ENCODE measurements around the gene SNRNP40. TPM values are rescaled to one million over a fixed set of nuclear protein-coding genes. Genes with fewer than 3 reads are reported as not detected.
"Not testable (repeated sequence)": the region's sequence is repeated elsewhere in the genome, so short reads cannot be mapped to it uniquely, and the experiment has no call there.

SNRNP40 gene
- total and polyA plus RNA-seq, 10 of the 15 experiments (the other 5 are each of a cell fraction or from before 2014, with no cell fraction given): 34.9 to 212 (median 115) TPM

GRCh38 chr1:31282426-31282825 is 14.2 kb downstream of the SNRNP40 start:
- RAD21 ChIA-PET (ENCODE audit: unreplicated experiment); in situ Hi-C loops (cut with MboI); POLR2A ChIA-PET; H3K9me3 ChIP-seq (replicated peaks; ENCODE audit: control insufficient read depth, insufficient read depth, low read length); H3K27me3 ChIP-seq (replicated peaks in 1 of 2; ENCODE audit: control insufficient read depth in 2 of 2, insufficient read depth in 2 of 2, low read length in 1 of 2); DNase-seq (ENCODE audit: low read depth, low spot score); SMC1A ChIA-PET (ENCODE audit: uncharacterized antibody, unreplicated experiment); intact Hi-C loops (cut with micrococcal nuclease; ENCODE audit: unreplicated experiment); H2AFZ ChIP-seq (ENCODE audit: control insufficient read depth, low read depth, low read length); FAIRE-seq; H3K9ac ChIP-seq (ENCODE audit: control insufficient read depth, insufficient read depth, low read length); BruUV-seq (replicated peaks); H3K79me2 ChIP-seq (ENCODE audit: control insufficient read depth, insufficient read depth, low read length); ATAC-seq; H3K4me3 ChIP-seq; H4K20me1 ChIP-seq (ENCODE audit: control insufficient read depth, insufficient read depth); CTCF ChIA-PET; H3K27ac ChIP-seq (ENCODE audit: control insufficient read depth, insufficient read depth); H3K4me1 ChIP-seq (ENCODE audit: control insufficient read depth, insufficient read depth, low read length); H3K4me2 ChIP-seq (ENCODE audit: control insufficient read depth, insufficient read depth): not testable (repeated sequence)
- 95% methylated on average over 9 of the region's 9 CpGs for WGBS (ENCODE audit: insufficient coverage, insufficient replicate concordance, low lambda C conversion rate, missing lambda C conversion rate)
- H3K36me3 ChIP-seq (ENCODE audit: control insufficient read depth in 2 of 2, insufficient read depth in 2 of 2, low read length in 1 of 2): peaks cover 2 to 15% of the 10 kb centered on the region in 2 experiments; a peak in 3 of 4 replicates

DNA sequence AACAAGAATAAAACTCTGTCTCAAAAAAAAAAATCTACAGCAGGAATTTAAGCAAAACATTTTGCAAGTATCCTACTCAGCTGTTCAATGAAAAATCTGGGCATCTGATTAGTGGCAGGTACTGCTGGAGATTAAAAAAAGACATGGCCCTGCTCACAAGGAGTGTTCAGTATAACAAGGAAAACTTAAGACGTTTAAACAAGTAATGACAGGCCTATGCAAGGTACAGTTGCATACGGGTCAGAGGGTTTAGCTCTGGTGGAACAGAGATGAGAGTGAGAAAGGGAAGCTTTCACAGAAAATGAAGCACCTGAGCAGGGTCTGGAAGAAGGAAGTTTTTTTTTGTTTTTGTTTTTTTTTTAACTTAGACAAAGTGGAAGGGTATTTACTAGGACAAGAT is 23.0 kb downstream of the SNRNP40 start:
- ChIA-PET CTCF (interaction anchor here (0.6 kb wide), 1 partner anchor 54 kb away, joined by 3 read pairs; no protein-coding TSS in a partner anchor), RAD21 (ENCODE audit: unreplicated experiment) (interaction anchor here (0.9 kb wide), 1 partner anchor 90 kb away, joined by 3 read pairs; no protein-coding TSS in a partner anchor), POLR2A (interaction anchor here (0.5 kb wide), 1 partner anchor 1901 kb away, joined by 3 read pairs; no protein-coding TSS in a partner anchor), SMC1A (ENCODE audit: uncharacterized antibody, unreplicated experiment) (interaction anchor here (0.6 kb wide), 1 partner anchor 87 kb away, joined by 3 read pairs; no protein-coding TSS in a partner anchor)
- Histone ChIP-seq H3K9ac (ENCODE audit: control insufficient read depth, insufficient read depth, low read length) (no peak overlapping the region), H2AFZ (ENCODE audit: control insufficient read depth, low read depth, low read length) (no peak overlapping the region), H4K20me1 (ENCODE audit: control insufficient read depth, insufficient read depth) (no peaks in the 10 kb centered on the region), H3K4me2 (ENCODE audit: control insufficient read depth, insufficient read depth) (no peak overlapping the region), H3K27me3 (replicated peaks in 1 of 2; ENCODE audit: control insufficient read depth in 2 of 2, insufficient read depth in 2 of 2, low read length in 1 of 2) (no peaks in the 10 kb centered on the region), H3K4me1 (ENCODE audit: control insufficient read depth, insufficient read depth, low read length) (no peaks in the 10 kb centered on the region), H3K79me2 (ENCODE audit: control insufficient read depth, insufficient read depth, low read length) (no peaks in the 10 kb centered on the region), H3K9me3 (replicated peaks; ENCODE audit: control insufficient read depth, insufficient read depth, low read length) (no peaks in the 10 kb centered on the region), H3K27ac (ENCODE audit: control insufficient read depth, insufficient read depth) (no peak overlapping the region), H3K36me3 (ENCODE audit: control insufficient read depth in 2 of 2, insufficient read depth in 2 of 2, low read length in 1 of 2) (peaks cover 10 to 26% of the 10 kb centered on the region in 2 experiments), H3K4me3 (no peak overlapping the region)
- intact Hi-C loops (cut with micrococcal nuclease; ENCODE audit: unreplicated experiment) (no loop called here), in situ Hi-C loops (cut with MboI) (no loop called here)
- 75% methylated on average over 2 of the region's 2 CpGs for WGBS (ENCODE audit: insufficient coverage, insufficient replicate concordance, low lambda C conversion rate, missing lambda C conversion rate)
- no peak for FAIRE-seq
- no peak for ATAC-seq
- BruUV-seq (replicated peaks): no TSS peak
- DNase-seq (ENCODE audit: low read depth, low spot score): no peak
- TF ChIP-seq MEF2B (IDR thresholded peaks at IDR 0.05; ENCODE audit: partially characterized antibody, poor library complexity, severe bottlenecking): no peak
- no peak for TF ChIP-seq ZNF384 (IDR thresholded peaks at IDR 0.05; ENCODE audit: borderline replicate concordance, low read depth, low read length)
- TF ChIP-seq SP1 (IDR thresholded peaks at IDR 0.05; ENCODE audit: low read depth, low read length): no peak
- no peak for TF ChIP-seq NRF1 (conservative IDR thresholded peaks at IDR 0.05; ENCODE audit: low read depth, low read length)
- TF ChIP-seq, protein P1, sequence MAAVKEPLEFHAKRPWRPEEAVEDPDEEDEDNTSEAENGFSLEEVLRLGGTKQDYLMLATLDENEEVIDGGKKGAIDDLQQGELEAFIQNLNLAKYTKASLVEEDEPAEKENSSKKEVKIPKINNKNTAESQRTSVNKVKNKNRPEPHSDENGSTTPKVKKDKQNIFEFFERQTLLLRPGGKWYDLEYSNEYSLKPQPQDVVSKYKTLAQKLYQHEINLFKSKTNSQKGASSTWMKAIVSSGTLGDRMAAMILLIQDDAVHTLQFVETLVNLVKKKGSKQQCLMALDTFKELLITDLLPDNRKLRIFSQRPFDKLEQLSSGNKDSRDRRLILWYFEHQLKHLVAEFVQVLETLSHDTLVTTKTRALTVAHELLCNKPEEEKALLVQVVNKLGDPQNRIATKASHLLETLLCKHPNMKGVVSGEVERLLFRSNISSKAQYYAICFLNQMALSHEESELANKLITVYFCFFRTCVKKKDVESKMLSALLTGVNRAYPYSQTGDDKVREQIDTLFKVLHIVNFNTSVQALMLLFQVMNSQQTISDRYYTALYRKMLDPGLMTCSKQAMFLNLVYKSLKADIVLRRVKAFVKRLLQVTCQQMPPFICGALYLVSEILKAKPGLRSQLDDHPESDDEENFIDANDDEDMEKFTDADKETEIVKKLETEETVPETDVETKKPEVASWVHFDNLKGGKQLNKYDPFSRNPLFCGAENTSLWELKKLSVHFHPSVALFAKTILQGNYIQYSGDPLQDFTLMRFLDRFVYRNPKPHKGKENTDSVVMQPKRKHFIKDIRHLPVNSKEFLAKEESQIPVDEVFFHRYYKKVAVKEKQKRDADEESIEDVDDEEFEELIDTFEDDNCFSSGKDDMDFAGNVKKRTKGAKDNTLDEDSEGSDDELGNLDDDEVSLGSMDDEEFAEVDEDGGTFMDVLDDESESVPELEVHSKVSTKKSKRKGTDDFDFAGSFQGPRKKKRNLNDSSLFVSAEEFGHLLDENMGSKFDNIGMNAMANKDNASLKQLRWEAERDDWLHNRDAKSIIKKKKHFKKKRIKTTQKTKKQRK (IDR thresholded peaks at IDR 0.05; ENCODE audit: low read depth, low read length): no peak
- no peak for TF ChIP-seq SKIL (IDR thresholded peaks at IDR 0.05; ENCODE audit: low read depth, poor library complexity, severe bottlenecking)
- TF ChIP-seq KAT2A (conservative IDR thresholded peaks at IDR 0.05; ENCODE audit: control insufficient read depth, low read depth, low read length): no peak
- no peak for TF ChIP-seq HCFC1 (IDR thresholded peaks at IDR 0.05; ENCODE audit: low read length)
- no peak for TF ChIP-seq STAT3 (IDR thresholded peaks at IDR 0.05; ENCODE audit: low read depth, low read length)
- TF ChIP-seq, protein P2, sequence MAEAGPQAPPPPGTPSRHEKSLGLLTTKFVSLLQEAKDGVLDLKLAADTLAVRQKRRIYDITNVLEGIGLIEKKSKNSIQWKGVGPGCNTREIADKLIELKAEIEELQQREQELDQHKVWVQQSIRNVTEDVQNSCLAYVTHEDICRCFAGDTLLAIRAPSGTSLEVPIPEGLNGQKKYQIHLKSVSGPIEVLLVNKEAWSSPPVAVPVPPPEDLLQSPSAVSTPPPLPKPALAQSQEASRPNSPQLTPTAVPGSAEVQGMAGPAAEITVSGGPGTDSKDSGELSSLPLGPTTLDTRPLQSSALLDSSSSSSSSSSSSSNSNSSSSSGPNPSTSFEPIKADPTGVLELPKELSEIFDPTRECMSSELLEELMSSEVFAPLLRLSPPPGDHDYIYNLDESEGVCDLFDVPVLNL (IDR thresholded peaks at IDR 0.05; ENCODE audit: low read depth, low read length): no peak
- no peak for TF ChIP-seq NFYA (IDR thresholded peaks at IDR 0.05; ENCODE audit: borderline replicate concordance, low read depth, low read length)

All from GM12878 (cell line).